Panc1 (cell line): ENCODE measurements around the gene COL4A2. TPM values are rescaled to one million over a fixed set of nuclear protein-coding genes. Genes with fewer than 3 reads are reported as not detected.

Experiments
- ATAC-seq: fragments of 200-7000 bp; cut with Tn5 transposase; 2 replicates; pipeline ENCODE4 v1.9.1; 2020; ENCODE audit warnings: mild to moderate bottlenecking, moderate library complexity
- BruUV-seq: library from RNA; stranded (reverse); fragments of 400-500 nt; replicated peaks from 2 replicates; lab custom pipeline; 2021; lab: Mats Ljungman, UMichigan
- CTCF ChIA-PET: fragments of 300-600 bp; sonication (Branson Sonifier 250); formaldehyde crosslinking; loops from one replicate; lab custom pipeline; 2022; ENCODE audit warnings: antibody characterized with exemption; lab: Charles Lee
- POLR2A ChIA-PET: fragments of 300-600 bp; sonication (Branson Sonifier 250); formaldehyde crosslinking; loops from one replicate; lab custom pipeline; 2022; ENCODE audit warnings: antibody characterized with exemption; lab: Charles Lee
- DNase-seq: peaks from one replicate; pipeline ENCODE4 v3.0.0-alpha.2; 2010; ENCODE audit warnings: low read depth, low spot score
- H3K27ac ChIP-seq: 2 replicates; pipeline ENCODE4 v1.5.1; 2011; ENCODE audit warnings: mild to moderate bottlenecking, low read length, inconsistent platforms
- H3K27me3 ChIP-seq: fragments of 200-500 bp; sonication (Bioruptor generic); 2 replicates; pipeline ENCODE4 v1.6.0; 2014; ENCODE audit warnings: low read length, inconsistent platforms; ENCODE audit not compliant: control insufficient read depth, insufficient read depth
- H3K36me3 ChIP-seq: fragments of 200-500 bp; sonication (Bioruptor generic); 2 replicates; pipeline ENCODE4 v1.5.1; 2014; ENCODE audit warnings: inconsistent platforms, mild to moderate bottlenecking, low read length, moderate library complexity; ENCODE audit not compliant: control insufficient read depth, insufficient read depth
- H3K4me1 ChIP-seq: 2 replicates; pipeline ENCODE4 v1.5.1; 2011; ENCODE audit warnings: inconsistent platforms, mild to moderate bottlenecking, low read length, moderate library complexity; ENCODE audit not compliant: control insufficient read depth, insufficient read depth
- H3K4me3 ChIP-seq, 2 experiments: 2 replicates each; pipeline ENCODE4 v1.5.1; 2011 to 2012; ENCODE audit warnings: low read depth in 2 of 2, low read length in 2 of 2, mild to moderate bottlenecking in 2 of 2, inconsistent platforms in 1 of 2, moderate library complexity in 1 of 2
- H3K9me3 ChIP-seq: fragments of 200-500 bp; sonication (Bioruptor generic); 2 replicates; pipeline ENCODE4 v1.5.1; 2014; ENCODE audit warnings: low read depth, mild to moderate bottlenecking, inconsistent platforms, low read length, moderate library complexity; ENCODE audit not compliant: control insufficient read depth, insufficient read depth
- CTCF ChIP-seq: fragments of 450-650 bp; IDR thresholded peaks from 2 replicates; pipeline ENCODE4 v1.5.1; 2017; ENCODE audit warnings: mild to moderate bottlenecking
- POLR2AphosphoS5 ChIP-seq: IDR thresholded peaks from 2 replicates; pipeline ENCODE4 v1.6.1; 2012; ENCODE audit warnings: mild to moderate bottlenecking, low read depth, low read length, moderate library complexity
- REST ChIP-seq, 2 experiments: IDR thresholded peaks; 2 replicates each; pipeline ENCODE4 v1.6.1; 2011 to 2012; ENCODE audit warnings: low read depth in 2 of 2, control low read depth in 1 of 2, low read length in 1 of 2, mild to moderate bottlenecking in 1 of 2, moderate library complexity in 1 of 2; ENCODE audit not compliant: insufficient read depth in 1 of 2
- SIN3A ChIP-seq: IDR thresholded peaks from 2 replicates; pipeline ENCODE4 v1.6.1; 2012; ENCODE audit warnings: low read depth, mild to moderate bottlenecking, low read length, moderate library complexity, borderline replicate concordance; ENCODE audit not compliant: insufficient read depth
- TCF7L2 ChIP-seq: IDR thresholded peaks from 2 replicates; pipeline ENCODE4 v1.6.1; 2011; ENCODE audit warnings: mild to moderate bottlenecking, low read depth, low read length, inconsistent platforms
- in situ Hi-C: cut with HindIII; loops from 2 replicates; pipeline ENCODE4 v1.10.0; 2016; ENCODE audit warnings: low sequenced_read_pairs, low pct_unique_long_range_greater_than_20kb
- intact Hi-C: fragments of 100-400 bp; cut with micrococcal nuclease; formaldehyde crosslinking; loops from one replicate; pipeline ENCODE4 v1.10.0; 2022; ENCODE audit not compliant: unreplicated experiment
- total RNA-seq: library from RNA; stranded (reverse); gene quantifications from one replicate; pipeline ENCODE4 v1.2.1, GENCODE V29; 2021; ENCODE audit not compliant: unreplicated experiment

The COL4A2 gene
- total RNA-seq, 1 experiment from 2014 or later, result 3.0 TPM

- H3K27ac ChIP-seq, result no peak overlapping the region
- in situ Hi-C loops (no loop called here), intact Hi-C loops (no loop called here)
- no peaks in the 10 kb centered on the region for H3K36me3 ChIP-seq
- H3K4me3 ChIP-seq, result no peak overlapping the region
- no TSS peak for BruUV-seq
- TF ChIP-seq TCF7L2, result no peak
- no peak for TF ChIP-seq CTCF
- no peak for TF ChIP-seq REST (IDR thresholded peaks at IDR 0.05; ENCODE audit: insufficient read depth in 1 of 2, low read depth in 2 of 2, low read length in 1 of 2)
- no peak for TF ChIP-seq SIN3A
- no peak for TF ChIP-seq POLR2AphosphoS5
- H3K27me3 ChIP-seq, result no peaks in the 10 kb centered on the region
- no peaks in the 10 kb centered on the region for H3K9me3 ChIP-seq
- ChIA-PET CTCF (no interaction called here), POLR2A (interaction anchor here (0.6 kb wide), 1 partner anchor 23 kb away, joined by 3 read pairs; no protein-coding TSS in a partner anchor)
- DNase-seq, result no peak
- H3K4me1 ChIP-seq, result peaks cover 5% of the 10 kb centered on the region; the same call in 1 of the 2 replicates
- ATAC-seq, result no peak
Measured at GRCh38 chr13:110536006-110536693, 229.1 kb downstream of the COL4A2 start.

- Histone ChIP-seq H3K9me3 (no peaks in the 10 kb centered on the region), H3K4me1 (peaks cover 4% of the 10 kb centered on the region), H3K27me3 (no peaks in the 10 kb centered on the region), H3K36me3 (no peaks in the 10 kb centered on the region), H3K27ac (no peak overlapping the region), H3K4me3 (no peak overlapping the region)
- intact Hi-C loops, result no loop called here
- CTCF ChIA-PET, result no interaction called here
- in situ Hi-C loops, result no loop called here
- no TSS peak for BruUV-seq
- POLR2A ChIA-PET, result no interaction called here
- ATAC-seq, result no peak
- DNase-seq, result no peak
- no peak for TF ChIP-seq CTCF
- TF ChIP-seq TCF7L2, result no peak
- TF ChIP-seq POLR2AphosphoS5, result no peak
- no peak for TF ChIP-seq REST (IDR thresholded peaks at IDR 0.05; ENCODE audit: insufficient read depth in 1 of 2, low read depth in 2 of 2, low read length in 1 of 2)
- no peak for TF ChIP-seq SIN3A
Measured at GRCh38 chr13:110538632-110539031, 231.5 kb downstream of the COL4A2 start.
